HUES6 (cell line): ENCODE data around the gene TTC21B.

Source experiments
- H3K27ac ChIP-seq: 2 replicates; pipeline ENCODE4 v1.7.0; 2013; ENCODE audit warnings: low read depth, mild to moderate bottlenecking, low read length, inconsistent platforms
- H3K27me3 ChIP-seq: 2 replicates; pipeline ENCODE4 v1.6.1; 2013; ENCODE audit warnings: low read length; ENCODE audit not compliant: control insufficient read depth, insufficient read depth
- H3K36me3 ChIP-seq: 2 replicates; pipeline ENCODE4 v1.6.1; 2013; ENCODE audit warnings: low read length; ENCODE audit not compliant: control insufficient read depth, insufficient read depth
- H3K4me1 ChIP-seq: 2 replicates; pipeline ENCODE4 v1.6.1; 2013; ENCODE audit warnings: low read length; ENCODE audit not compliant: control insufficient read depth, insufficient read depth
- H3K4me3 ChIP-seq: 2 replicates; pipeline ENCODE4 v1.5.1; 2013; ENCODE audit warnings: low read depth, low read length
- H3K9ac ChIP-seq: one replicate; pipeline ENCODE4 v1.6.1; 2013; ENCODE audit warnings: mild to moderate bottlenecking, low read length
- H3K9me3 ChIP-seq: 2 replicates; pipeline ENCODE4 v1.6.1; 2013; ENCODE audit warnings: low read depth, low read length; ENCODE audit not compliant: control insufficient read depth, insufficient read depth

The TTC21B gene

GRCh38 chr2:165958313-165958960 is 4.9 kb upstream of the TTC21B start:
- Histone ChIP-seq H3K27ac (no peak overlapping the region), H3K9me3 (peaks cover 3% of the 10 kb centered on the region; the same call in 1 of the 2 replicates), H3K9ac (no peak overlapping the region), H3K27me3 (0 out of 2 replicates have a peak, but pooled peaks cover 2% of the 10 kb centered on the region), H3K4me1 (peaks cover 3% of the 10 kb centered on the region; the same call in 1 of the 2 replicates), H3K4me3 (no peak overlapping the region), H3K36me3 (no peaks in the 10 kb centered on the region)

- Histone ChIP-seq H3K36me3 (no peaks in the 10 kb centered on the region), H3K9ac (no peak overlapping the region), H3K9me3 (peaks cover 3% of the 10 kb centered on the region; the same call in 1 of the 2 replicates), H3K4me1 (peaks cover 10% of the 10 kb centered on the region), H3K27me3 (0 out of 2 replicates have a peak, but pooled peaks cover 2% of the 10 kb centered on the region), H3K27ac (no peak overlapping the region), H3K4me3 (no peak overlapping the region; the same call in 1 of the 2 replicates)
Observed at GRCh38 chr2:165957030-165957675, 3.6 kb upstream of the TTC21B start.

GRCh38 chr2:165953306-165953654 is 296 bp downstream of the TTC21B start:
- H3K9me3 ChIP-seq: peaks cover 3% of the 10 kb centered on the region; the same call in 1 of the 2 replicates
- peak overlapping the region; percentile 69 for H3K9ac ChIP-seq
- H3K36me3 ChIP-seq: peaks cover 3% of the 10 kb centered on the region; the same call in 1 of the 2 replicates
- H3K27ac ChIP-seq: peak overlapping the region; percentile 52
- peak overlapping the region; percentile 75 for H3K4me3 ChIP-seq
- H3K4me1 ChIP-seq: peaks cover 16% of the 10 kb centered on the region
- 0 out of 2 replicates have a peak, but pooled peaks cover 2% of the 10 kb centered on the region for H3K27me3 ChIP-seq

GRCh38 chr2:165952741-165953211 is 800 bp downstream of the TTC21B start:
- H3K4me1 ChIP-seq: peaks cover 16% of the 10 kb centered on the region
- H3K27ac ChIP-seq: peak overlapping the region; percentile 52; the same call in 1 of the 2 replicates
- H3K9ac ChIP-seq: peak overlapping the region; percentile 69
- peak overlapping the region; percentile 75 for H3K4me3 ChIP-seq
- 0 out of 2 replicates have a peak, but pooled peaks cover 2% of the 10 kb centered on the region for H3K27me3 ChIP-seq
- H3K9me3 ChIP-seq: peaks cover 3% of the 10 kb centered on the region; the same call in 1 of the 2 replicates
- peaks cover 3% of the 10 kb centered on the region; the same call in 1 of the 2 replicates for H3K36me3 ChIP-seq

- Histone ChIP-seq H3K4me1 (peaks cover 16% of the 10 kb centered on the region), H3K9me3 (no peaks in the 10 kb centered on the region), H3K9ac (no peak overlapping the region), H3K4me3 (peak overlapping the region; percentile 75; the same call in 1 of the 2 replicates), H3K36me3 (peaks cover 6% of the 10 kb centered on the region; the same call in 1 of the 2 replicates), H3K27me3 (0 out of 2 replicates have a peak, but pooled peaks cover 2% of the 10 kb centered on the region), H3K27ac (no peak overlapping the region)
Observed at GRCh38 chr2:165952085-165952484, 1.5 kb downstream of the TTC21B start.

- H3K4me1 ChIP-seq: peaks cover 16% of the 10 kb centered on the region
- 0 out of 2 replicates have a peak, but pooled peaks cover 2% of the 10 kb centered on the region for H3K27me3 ChIP-seq
- no peak overlapping the region for H3K4me3 ChIP-seq
- peaks cover 7% of the 10 kb centered on the region; the same call in 1 of the 2 replicates for H3K36me3 ChIP-seq
- no peak overlapping the region for H3K27ac ChIP-seq
- no peak overlapping the region for H3K9ac ChIP-seq
- H3K9me3 ChIP-seq: no peaks in the 10 kb centered on the region
Observed at GRCh38 chr2:165950438-165950837, 3.1 kb downstream of the TTC21B start.

GRCh38 chr2:165941827-165942226 is 11.7 kb downstream of the TTC21B start:
- Histone ChIP-seq H3K27me3 (no peaks in the 10 kb centered on the region), H3K4me3 (no peak overlapping the region), H3K9me3 (no peaks in the 10 kb centered on the region), H3K4me1 (no peaks in the 10 kb centered on the region), H3K36me3 (peaks cover 57% of the 10 kb centered on the region), H3K9ac (no peak overlapping the region), H3K27ac (no peak overlapping the region)

GRCh38 chr2:165938237-165938636 is 15.3 kb downstream of the TTC21B start:
- no peaks in the 10 kb centered on the region for H3K9me3 ChIP-seq
- no peak overlapping the region for H3K4me3 ChIP-seq
- H3K9ac ChIP-seq: no peak overlapping the region
- no peak overlapping the region for H3K27ac ChIP-seq
- H3K36me3 ChIP-seq: peaks cover 42% of the 10 kb centered on the region
- no peaks in the 10 kb centered on the region for H3K27me3 ChIP-seq
- peaks cover 6% of the 10 kb centered on the region; the same call in 1 of the 2 replicates for H3K4me1 ChIP-seq

- H3K9me3 ChIP-seq: no peaks in the 10 kb centered on the region
- H3K9ac ChIP-seq: no peak overlapping the region
- H3K27me3 ChIP-seq: no peaks in the 10 kb centered on the region
- H3K36me3 ChIP-seq: peaks cover 47% of the 10 kb centered on the region
- no peak overlapping the region for H3K4me3 ChIP-seq
- H3K27ac ChIP-seq: no peak overlapping the region; the same call in 1 of the 2 replicates
- peaks cover 8% of the 10 kb centered on the region; the same call in 1 of the 2 replicates for H3K4me1 ChIP-seq
Observed at GRCh38 chr2:165933211-165933910, 20.2 kb downstream of the TTC21B start.

GRCh38 chr2:165927774-165928173 is 25.8 kb downstream of the TTC21B start:
- no peaks in the 10 kb centered on the region for H3K9me3 ChIP-seq
- peaks cover 66% of the 10 kb centered on the region for H3K36me3 ChIP-seq
- H3K27me3 ChIP-seq: no peaks in the 10 kb centered on the region
- no peak overlapping the region for H3K27ac ChIP-seq
- no peak overlapping the region for H3K9ac ChIP-seq
- H3K4me1 ChIP-seq: no peaks in the 10 kb centered on the region
- H3K4me3 ChIP-seq: no peak overlapping the region
